Stimulated activated effector memory CD8-positive, alpha-beta T cell treated with anti-CD3 and anti-CD28 coated beads, Interleukin-12 subunit alpha, Interleukin-12 subunit beta, amount 100 ng/mL, for 72 hours (primary cell): Measurements from ENCODE around the gene PLEKHG4B.

ENCODE experiments used
- ATAC-seq: fragments of 150-1000 bp; cut with Tn5 transposase; 2 replicates; pipeline ENCODE4 v1.10.0; 2021
- DNase-seq, 2 donors: peaks; one replicate each; pipeline ENCODE4 v3.0.0; 2021 to 2022; ENCODE audit warnings: low spot score in 2 of 2
- H3K27ac Mint-ChIP-seq: one replicate; pipeline ENCODE4 v1.8.0; 2022; ENCODE audit warnings: mild to moderate bottlenecking, mixed read lengths
- H3K36me3 Mint-ChIP-seq: one replicate; pipeline ENCODE4 v1.8.0; 2022; ENCODE audit warnings: mild to moderate bottlenecking, mixed read lengths
- H3K4me1 Mint-ChIP-seq: one replicate; pipeline ENCODE4 v1.8.0; 2022; ENCODE audit warnings: mixed read lengths
- H3K4me3 Mint-ChIP-seq: one replicate; pipeline ENCODE4 v1.8.0; 2022; ENCODE audit warnings: mild to moderate bottlenecking, mixed read lengths
- H3K9me3 Mint-ChIP-seq: one replicate; pipeline ENCODE4 v1.8.0; 2022; ENCODE audit warnings: mixed read lengths

The PLEKHG4B gene

GRCh38 chr5:186091-187041 is 94.4 kb downstream of the PLEKHG4B start:
- Mint-ChIP-seq H3K4me3 (no peak overlapping the region), H3K27ac (no peak overlapping the region), H3K36me3 (no peaks in the 10 kb centered on the region), H3K4me1 (peaks cover 10% of the 10 kb centered on the region), H3K9me3 (no peaks in the 10 kb centered on the region)
- DNase-seq (no peak), ATAC-seq (no peak)

- no peak for ATAC-seq
- no peak for DNase-seq
- H3K27ac Mint-ChIP-seq: no peak overlapping the region
- peaks cover 10% of the 10 kb centered on the region for H3K4me1 Mint-ChIP-seq
- no peak overlapping the region for H3K4me3 Mint-ChIP-seq
- no peaks in the 10 kb centered on the region for H3K36me3 Mint-ChIP-seq
- H3K9me3 Mint-ChIP-seq: no peaks in the 10 kb centered on the region
Measured at GRCh38 chr5:187042-187431, 95.1 kb downstream of the PLEKHG4B start.

GRCh38 chr5:187617-188451 is 95.9 kb downstream of the PLEKHG4B start:
- DNase-seq: no peak
- H3K36me3 Mint-ChIP-seq: no peaks in the 10 kb centered on the region
- peaks cover 10% of the 10 kb centered on the region for H3K4me1 Mint-ChIP-seq

GRCh38 chr5:188488-189481 is 96.8 kb downstream of the PLEKHG4B start:
- Mint-ChIP-seq H3K9me3 (no peaks in the 10 kb centered on the region), H3K27ac (peak overlapping the region; percentile 69), H3K36me3 (no peaks in the 10 kb centered on the region), H3K4me1 (peaks cover 10% of the 10 kb centered on the region), H3K4me3 (peak overlapping the region; percentile 38)
- DNase-seq (peak; percentile 81 to 91), ATAC-seq (peak; percentile 90)

More at GRCh38 chr5:187617-188451, 95.9 kb downstream of the PLEKHG4B start:
- H3K27ac Mint-ChIP-seq: peak overlapping the region; percentile 69
- no peak for ATAC-seq
- peak overlapping the region; percentile 38 for H3K4me3 Mint-ChIP-seq
- no peaks in the 10 kb centered on the region for H3K9me3 Mint-ChIP-seq

GRCh38 chr5:189486-189885 is 97.5 kb downstream of the PLEKHG4B start:
- Mint-ChIP-seq H3K9me3 (no peaks in the 10 kb centered on the region), H3K27ac (peak overlapping the region; percentile 69), H3K4me3 (no peak overlapping the region), H3K4me1 (peaks cover 10% of the 10 kb centered on the region), H3K36me3 (no peaks in the 10 kb centered on the region)
- ATAC-seq (no peak), DNase-seq (no peak)

GRCh38 chr5:189976-190365 is 98.0 kb downstream of the PLEKHG4B start:
- ATAC-seq: no peak
- Mint-ChIP-seq H3K36me3 (no peaks in the 10 kb centered on the region), H3K9me3 (no peaks in the 10 kb centered on the region), H3K4me1 (peaks cover 10% of the 10 kb centered on the region), H3K27ac (no peak overlapping the region), H3K4me3 (no peak overlapping the region)
- DNase-seq: no peak

GRCh38 chr5:190366-191035 is 98.5 kb downstream of the PLEKHG4B start:
- ATAC-seq: no peak
- H3K9me3 Mint-ChIP-seq: no peaks in the 10 kb centered on the region
- H3K27ac Mint-ChIP-seq: no peak overlapping the region
- H3K4me1 Mint-ChIP-seq: peaks cover 14% of the 10 kb centered on the region
- no peaks in the 10 kb centered on the region for H3K36me3 Mint-ChIP-seq
- no peak for DNase-seq
- no peak overlapping the region for H3K4me3 Mint-ChIP-seq

GRCh38 chr5:191036-191948 is 99.3 kb downstream of the PLEKHG4B start, which contains the start of gene LRRC14B:
Gene LRRC14B (plus strand): TSS chr5:191495. CDS start chr5:191539, 44 bp downstream.
- peaks cover 17% of the 10 kb centered on the region for H3K4me1 Mint-ChIP-seq
- H3K9me3 Mint-ChIP-seq: no peaks in the 10 kb centered on the region
- no peak within 1 kb of the TSS for H3K4me3 Mint-ChIP-seq
- ATAC-seq (no peak), DNase-seq (no peak)
- H3K36me3 Mint-ChIP-seq: no peaks in the 10 kb centered on the region
- no peak within 1 kb of the TSS for H3K27ac Mint-ChIP-seq

- Mint-ChIP-seq H3K4me3 (no peak overlapping the region), H3K9me3 (no peaks in the 10 kb centered on the region), H3K36me3 (no peaks in the 10 kb centered on the region)
Measured at GRCh38 chr5:191949-192690, 100.2 kb downstream of the PLEKHG4B start.

GRCh38 chr5:192691-192969 is 100.7 kb downstream of the PLEKHG4B start:
- peaks cover 17% of the 10 kb centered on the region for H3K4me1 Mint-ChIP-seq
- no peak overlapping the region for H3K4me3 Mint-ChIP-seq
- no peaks in the 10 kb centered on the region for H3K9me3 Mint-ChIP-seq
- no peak overlapping the region for H3K27ac Mint-ChIP-seq
- no peak for ATAC-seq
- no peaks in the 10 kb centered on the region for H3K36me3 Mint-ChIP-seq
- DNase-seq: no peak

More at GRCh38 chr5:191949-192690, 100.2 kb downstream of the PLEKHG4B start:
- no peak for DNase-seq
- ATAC-seq: no peak
- Mint-ChIP-seq H3K4me1 (peaks cover 17% of the 10 kb centered on the region), H3K27ac (no peak overlapping the region)

GRCh38 chr5:192970-193831 is 101.2 kb downstream of the PLEKHG4B start:
- no peaks in the 10 kb centered on the region for H3K9me3 Mint-ChIP-seq
- no peaks in the 10 kb centered on the region for H3K36me3 Mint-ChIP-seq
- ATAC-seq (no peak), DNase-seq (no peak)
- H3K27ac Mint-ChIP-seq: no peak overlapping the region
- H3K4me1 Mint-ChIP-seq: peaks cover 17% of the 10 kb centered on the region
- H3K4me3 Mint-ChIP-seq: no peak overlapping the region

GRCh38 chr5:194102-194501 is 102.1 kb downstream of the PLEKHG4B start:
- Mint-ChIP-seq H3K9me3 (no peaks in the 10 kb centered on the region), H3K4me1 (peaks cover 8% of the 10 kb centered on the region), H3K4me3 (no peak overlapping the region), H3K36me3 (no peaks in the 10 kb centered on the region), H3K27ac (no peak overlapping the region)
- DNase-seq: no peak
- ATAC-seq: no peak
